Osteoblast (primary cell): ENCODE data around the gene HEXIM1. TPM values are rescaled to one million over a fixed set of nuclear protein-coding genes. Genes with fewer than 3 reads are reported as not detected.
A peak's percentile ranks its signal among the peaks of the same experiment; 100 is the strongest.

Experiments used
- DNase-seq: peaks from one replicate; pipeline ENCODE4 v3.0.0; 2011; ENCODE audit warnings: low spot score, mixed read lengths; ENCODE audit not compliant: insufficient read length; ENCODE audit errors: missing footprints
- H2AFZ ChIP-seq: 2 replicates; pipeline ENCODE4 v1.6.0; 2011; ENCODE audit warnings: mild to moderate bottlenecking, low read length
- H3K27ac ChIP-seq: 2 replicates; pipeline ENCODE4 v1.5.1; 2011; ENCODE audit warnings: mild to moderate bottlenecking, low read depth, low read length, moderate library complexity
- H3K27me3 ChIP-seq: 2 replicates; pipeline ENCODE4 v1.6.0; 2012; ENCODE audit warnings: mild to moderate bottlenecking, control low read depth, inconsistent platforms, low read length, moderate library complexity; ENCODE audit not compliant: insufficient read depth
- H3K36me3 ChIP-seq: 2 replicates; pipeline ENCODE4 v1.5.1; 2011; ENCODE audit warnings: mild to moderate bottlenecking, low read length, control low read depth, moderate library complexity; ENCODE audit not compliant: insufficient read depth
- H3K4me1 ChIP-seq: 2 replicates; pipeline ENCODE4 v1.5.1; 2011; ENCODE audit warnings: mild to moderate bottlenecking, low read length, control low read depth, moderate library complexity; ENCODE audit not compliant: insufficient read depth
- H3K4me2 ChIP-seq: 2 replicates; pipeline ENCODE4 v1.6.0; 2011; ENCODE audit warnings: mild to moderate bottlenecking, low read length; ENCODE audit not compliant: insufficient read depth
- H3K4me3 ChIP-seq: fragments of 200-600 bp; sonication (generic); 3 replicates; pipeline ENCODE4 v1.5.1; 2012; ENCODE audit warnings: mild to moderate bottlenecking, low read length, inconsistent platforms; ENCODE audit not compliant: insufficient read depth
- H3K79me2 ChIP-seq: 2 replicates; pipeline ENCODE4 v1.6.0; 2012; ENCODE audit warnings: mild to moderate bottlenecking, low read length, control low read depth, inconsistent platforms; ENCODE audit not compliant: insufficient read depth
- H3K9me3 ChIP-seq: 2 replicates; pipeline ENCODE4 v1.5.1; 2011; ENCODE audit warnings: low read depth, low read length, control low read depth
- H4K20me1 ChIP-seq: 2 replicates; pipeline ENCODE4 v1.6.0; 2012; ENCODE audit warnings: mild to moderate bottlenecking, low read length, control low read depth; ENCODE audit not compliant: insufficient read depth
- CTCF ChIP-seq: IDR thresholded peaks from 2 replicates; pipeline ENCODE4 v1.5.1; 2011; ENCODE audit warnings: mild to moderate bottlenecking, low read depth, low read length, moderate library complexity; ENCODE audit errors: extremely low read depth
- total RNA-seq: library from RNA; depleted of rRNA; stranded (reverse); fragments of >200 nt; gene quantifications from 2 replicates; pipeline ENCODE4 v1.2.3, GENCODE V29; 2012

The HEXIM1 gene
- total RNA-seq, 1 donor = 10.9 TPM

- H3K9me3 ChIP-seq = no peaks in the 10 kb centered on the region
- H3K4me1 ChIP-seq = peaks cover 28% of the 10 kb centered on the region
- peak overlapping the region; percentile 83 for H3K27ac ChIP-seq
- H2AFZ ChIP-seq = peak overlapping the region; percentile 95
- H3K36me3 ChIP-seq = no peaks in the 10 kb centered on the region
- TF ChIP-seq CTCF = peak; percentile 76
- no peaks in the 10 kb centered on the region for H3K27me3 ChIP-seq
- H3K4me3 ChIP-seq = peak overlapping the region; percentile 93
- peak overlapping the region; percentile 100 for H3K4me2 ChIP-seq
- H3K79me2 ChIP-seq = peaks cover 14% of the 10 kb centered on the region
- peak; percentile 99 for DNase-seq
- no peaks in the 10 kb centered on the region for H4K20me1 ChIP-seq
Observed at GRCh38 chr17:45132572-45133463, 15.5 kb upstream of the HEXIM1 start.

DNA sequence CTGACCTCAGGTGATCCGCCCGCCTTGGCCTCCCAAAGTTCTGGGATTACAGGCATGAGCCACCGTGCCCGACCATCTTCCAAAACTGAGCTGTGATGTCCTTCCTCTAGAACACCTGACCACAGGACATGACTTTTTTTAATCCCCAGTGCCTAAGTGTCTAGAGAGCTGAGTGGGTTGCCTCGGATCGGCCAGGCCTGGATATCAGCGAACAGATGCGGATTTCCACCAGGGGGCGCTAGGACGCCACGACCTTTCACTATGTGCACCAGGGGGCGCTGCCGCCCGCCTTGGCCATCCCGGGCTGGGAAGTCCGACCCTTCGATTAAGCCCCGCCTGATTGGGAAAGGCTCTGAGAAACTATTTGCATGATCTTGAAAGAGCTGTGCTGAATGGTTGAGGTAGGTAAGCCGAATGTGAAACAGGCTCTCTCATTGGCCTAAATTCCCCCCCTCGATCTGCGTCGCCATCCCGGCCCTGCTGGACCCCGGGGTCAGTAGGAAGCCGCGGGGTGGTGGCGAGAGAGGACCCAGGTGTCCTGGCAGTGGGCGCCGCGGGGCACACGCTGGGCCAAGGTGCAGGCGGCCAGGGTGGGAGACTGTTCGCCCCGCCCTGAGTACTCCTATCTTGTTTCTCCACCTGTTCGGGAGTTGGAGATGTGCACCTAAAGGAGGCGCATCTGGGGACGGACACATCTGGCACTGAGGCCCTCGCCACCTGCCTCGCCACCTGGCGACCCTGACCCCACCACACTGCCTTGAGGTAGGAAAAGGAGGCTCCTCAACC is 12.9 kb upstream of the HEXIM1 start, which contains the start of gene ACBD4:
ACBD4 (plus strand) TSS at position 496 of the 786 bp plus-strand sequence. CDS start 458 bp downstream, outside the sequence.
- Histone ChIP-seq H4K20me1 (no peaks in the 10 kb centered on the region), H3K36me3 (no peaks in the 10 kb centered on the region), H3K27ac (peak within 1 kb of the TSS; percentile 78), H3K79me2 (peaks cover 12% of the 10 kb centered on the region), H3K4me3 (peak within 1 kb of the TSS; percentile 87), H3K4me1 (peaks cover 22% of the 10 kb centered on the region), H3K9me3 (no peaks in the 10 kb centered on the region), H3K27me3 (no peaks in the 10 kb centered on the region), H3K4me2 (peak within 1 kb of the TSS; percentile 95), H2AFZ (peak within 1 kb of the TSS; percentile 94)
- peak; percentile 100 for DNase-seq
- peak; percentile 100 for TF ChIP-seq CTCF

DNA sequence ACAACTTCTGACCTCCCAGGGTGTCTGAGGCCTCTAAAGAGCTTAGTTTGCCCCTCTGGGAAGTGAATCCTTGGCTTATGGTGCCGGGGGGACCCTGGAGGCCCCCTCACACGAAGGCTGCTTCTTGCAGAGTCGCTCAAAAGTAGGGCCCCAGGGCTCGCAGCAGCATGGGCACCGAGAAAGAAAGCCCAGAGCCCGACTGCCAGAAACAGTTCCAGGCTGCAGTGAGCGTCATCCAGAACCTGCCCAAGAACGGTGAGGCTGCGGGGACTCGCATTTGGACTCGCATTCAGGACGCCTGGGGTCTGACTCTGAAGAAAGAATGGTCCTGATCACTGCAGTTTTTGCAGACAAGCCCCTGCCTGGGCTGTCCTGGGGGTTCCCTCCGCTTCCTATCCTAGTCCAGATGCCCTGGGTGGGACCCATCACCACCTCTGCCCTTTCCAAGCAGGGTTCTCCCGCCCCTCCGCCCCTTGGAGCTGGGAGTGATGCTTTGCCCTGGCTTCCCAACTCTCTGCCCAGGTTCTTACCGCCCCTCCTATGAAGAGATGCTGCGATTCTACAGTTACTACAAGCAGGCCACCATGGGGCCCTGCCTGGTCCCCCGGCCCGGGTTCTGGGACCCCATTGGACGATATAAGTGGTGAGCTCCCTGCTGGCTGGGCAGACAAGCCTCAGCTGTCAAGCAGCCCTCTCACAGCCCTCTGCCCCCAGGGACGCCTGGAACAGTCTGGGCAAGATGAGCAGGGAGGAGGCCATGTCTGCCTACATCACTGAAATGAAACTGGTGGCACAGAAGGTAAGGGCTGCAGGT is 12.1 kb upstream of the HEXIM1 start:
- peak overlapping the region; percentile 87 for H3K4me3 ChIP-seq
- H3K4me1 ChIP-seq = peaks cover 21% of the 10 kb centered on the region
- peak; percentile 85 for DNase-seq
- H4K20me1 ChIP-seq = no peaks in the 10 kb centered on the region
- H3K4me2 ChIP-seq = peak overlapping the region; percentile 95
- no peaks in the 10 kb centered on the region for H3K9me3 ChIP-seq
- no peak for TF ChIP-seq CTCF
- peak overlapping the region; percentile 94 for H2AFZ ChIP-seq
- no peaks in the 10 kb centered on the region for H3K36me3 ChIP-seq
- peak overlapping the region; percentile 78 for H3K27ac ChIP-seq
- no peaks in the 10 kb centered on the region for H3K27me3 ChIP-seq
- H3K79me2 ChIP-seq = peaks cover 9% of the 10 kb centered on the region
